Measurements from ENCODE around the gene PDIA2. TPM values are rescaled to one million over a fixed set of nuclear protein-coding genes. Genes with fewer than 3 reads are reported as not detected.
A peak's percentile ranks its signal among the peaks of the same experiment; 100 is the strongest.
"Not testable (repeated sequence)": the region's sequence is repeated elsewhere in the genome, so short reads cannot be mapped to it uniquely, and the experiment has no call there.

PDIA2 gene
- total RNA-seq, 1 donor from 2014 or later = 0.78 TPM

- no peak for DNase-seq (ENCODE audit: low read depth)
Measured at GRCh38 chr16:263182-263774, 19.7 kb upstream of the PDIA2 start.

GRCh38 chr16:263944-264343 lies 19.0 kb upstream of the PDIA2 start:
- no peak for DNase-seq (ENCODE audit: low read depth)

- DNase-seq (ENCODE audit: low read depth) = no peak
Measured at GRCh38 chr16:264440-264951, 18.5 kb upstream of the PDIA2 start.

GRCh38 chr16:265002-265529 lies 17.9 kb upstream of the PDIA2 start:
- no peak for DNase-seq (ENCODE audit: low read depth)

- peak; percentile 79 for DNase-seq (ENCODE audit: low read depth)
Measured at GRCh38 chr16:265711-266110, 17.3 kb upstream of the PDIA2 start.

- no peak for DNase-seq (ENCODE audit: low read depth)
Measured at GRCh38 chr16:266258-267164, 16.5 kb upstream of the PDIA2 start.

- DNase-seq (ENCODE audit: low read depth) = not testable (repeated sequence)
Measured at GRCh38 chr16:267562-267961, 15.4 kb upstream of the PDIA2 start.

GRCh38 chr16:268141-269053 lies 14.6 kb upstream of the PDIA2 start:
- no peak for DNase-seq (ENCODE audit: low read depth)

GRCh38 chr16:269061-269796 lies 13.7 kb upstream of the PDIA2 start:
- DNase-seq (ENCODE audit: low read depth) = no peak

- DNase-seq (ENCODE audit: low read depth) = no peak
Measured at GRCh38 chr16:270381-271255, 12.3 kb upstream of the PDIA2 start.

- DNase-seq (ENCODE audit: low read depth) = peak; percentile 18
Measured at GRCh38 chr16:272633-273546, 10.1 kb upstream of the PDIA2 start.

- DNase-seq (ENCODE audit: low read depth) = no peak
Measured at GRCh38 chr16:273547-274421, 9.2 kb upstream of the PDIA2 start.

GRCh38 chr16:275041-275641 lies 7.8 kb upstream of the PDIA2 start:
- no peak for DNase-seq (ENCODE audit: low read depth)

GRCh38 chr16:275786-276232 lies 7.2 kb upstream of the PDIA2 start, which contains the start of gene RGS11:
Gene RGS11 (minus strand): TSS chr16:275944. CDS start chr16:275911, 33 bp downstream.
- no peak for DNase-seq (ENCODE audit: low read depth)

GRCh38 chr16:276426-277077 lies 6.4 kb upstream of the PDIA2 start:
- DNase-seq (ENCODE audit: low read depth) = no peak

- peak; percentile 60 for DNase-seq (ENCODE audit: low read depth)
Measured at GRCh38 chr16:278863-279366, 4.0 kb upstream of the PDIA2 start.

Measured in myocyte (in vitro differentiated cells).